GM12878 (cell line): ENCODE data around the gene NOD2. TPM values are rescaled to one million over a fixed set of nuclear protein-coding genes. Genes with fewer than 3 reads are reported as not detected.

Experiments
- ATAC-seq: fragments of 200-7000 bp; cut with Tn5 transposase; 3 replicates; pipeline ENCODE4 v1.9.1; 2020; ENCODE audit warnings: mild to moderate bottlenecking, moderate library complexity
- BruUV-seq: library from RNA; stranded (reverse); fragments of 400-500 nt; replicated peaks from 2 replicates; lab custom pipeline; 2021; lab: Mats Ljungman, UMichigan
- CTCF ChIA-PET: fragments of 300-600 bp; sonication (Branson Sonifier 250); formaldehyde crosslinking; extraction: SDS; loops from one replicate; lab custom pipeline; 2021; ENCODE audit warnings: inconsistent platforms; lab: Yijun Ruan, JAX
- POLR2A ChIA-PET: fragments of 350-600 bp; formaldehyde crosslinking; extraction: SDS; loops from one replicate; lab custom pipeline; 2021; ENCODE audit warnings: inconsistent platforms; lab: Charles Lee
- RAD21 ChIA-PET: fragments of 300-600 bp; sonication (Branson Sonifier 250); formaldehyde crosslinking; loops from one replicate; lab custom pipeline; 2023; ENCODE audit warnings: antibody characterized with exemption; ENCODE audit not compliant: unreplicated experiment; lab: Charles Lee
- SMC1A ChIA-PET: fragments of 300-600 bp; sonication (Branson Sonifier 250); formaldehyde crosslinking; loops from one replicate; lab custom pipeline; 2023; ENCODE audit not compliant: unreplicated experiment, uncharacterized antibody; lab: Charles Lee
- DNase-seq: peaks from one replicate; pipeline ENCODE4 v3.0.0-alpha.2; 2011; ENCODE audit warnings: low read depth, low spot score
- FAIRE-seq: peaks from 3 replicates; lab custom pipeline; 2011; peaks lifted over from hg19 to GRCh38; lab: Jason Lieb, UNC
- H2AFZ ChIP-seq: 2 replicates; pipeline ENCODE4 v1.6.0; 2011; ENCODE audit warnings: low read depth, low read length, control low read depth; ENCODE audit not compliant: control insufficient read depth
- H3K27ac ChIP-seq: 2 replicates; pipeline ENCODE4 v1.5.1; 2011; ENCODE audit warnings: control low read depth; ENCODE audit not compliant: control insufficient read depth, insufficient read depth
- H3K27me3 ChIP-seq, 2 experiments: replicated peaks in 1 of 2; 2 replicates each; pipeline versions ENCODE4 v1.6.0 to v1.6.1; 2011; ENCODE audit warnings: low read length in 1 of 2; ENCODE audit not compliant: control insufficient read depth in 2 of 2, insufficient read depth in 2 of 2
- H3K36me3 ChIP-seq, 2 experiments: 2 replicates each; pipeline ENCODE4 v1.5.1; 2011; ENCODE audit warnings: low read length in 1 of 2; ENCODE audit not compliant: control insufficient read depth in 2 of 2, insufficient read depth in 2 of 2
- H3K4me1 ChIP-seq: 2 replicates; pipeline ENCODE4 v1.6.1; 2011; ENCODE audit warnings: mild to moderate bottlenecking, low read length, moderate library complexity, mixed read lengths; ENCODE audit not compliant: control insufficient read depth, insufficient read depth
- H3K4me2 ChIP-seq: 2 replicates; pipeline ENCODE4 v1.6.0; 2011; ENCODE audit warnings: control low read depth; ENCODE audit not compliant: control insufficient read depth, insufficient read depth
- H3K4me3 ChIP-seq: fragments of 200-600 bp; sonication (generic); 2 replicates; pipeline ENCODE4 v1.5.1; 2016
- H3K79me2 ChIP-seq: 2 replicates; pipeline ENCODE4 v1.6.0; 2011; ENCODE audit warnings: low read length; ENCODE audit not compliant: control insufficient read depth, insufficient read depth
- H3K9ac ChIP-seq: 2 replicates; pipeline ENCODE4 v1.8.0; 2011; ENCODE audit warnings: low read length, control low read depth, mixed read lengths; ENCODE audit not compliant: control insufficient read depth, insufficient read depth
- H3K9me3 ChIP-seq: replicated peaks from 3 replicates; pipeline ENCODE4 v1.5.1; 2011; ENCODE audit warnings: mild to moderate bottlenecking, low read length; ENCODE audit not compliant: control insufficient read depth, insufficient read depth
- H4K20me1 ChIP-seq: 2 replicates; pipeline ENCODE4 v1.6.0; 2011; ENCODE audit not compliant: control insufficient read depth, insufficient read depth
- BMI1 ChIP-seq: fragments of 450-650 bp; IDR thresholded peaks from 2 replicates; pipeline ENCODE4 v1.6.1; 2016; ENCODE audit warnings: mild to moderate bottlenecking, moderate library complexity, borderline replicate concordance
- EGR1 ChIP-seq, 2 experiments: IDR thresholded peaks; 1 replicate in 1 of 2; 2 replicates in 1 of 2; pipeline ENCODE4 v1.6.1; 2011 to 2012; ENCODE audit warnings: low read depth in 2 of 2, low read length in 2 of 2, borderline replicate concordance in 1 of 2, mild to moderate bottlenecking in 1 of 2, moderate library complexity in 1 of 2
- HDAC6 ChIP-seq: fragments of 200-600 bp; sonication (generic); IDR thresholded peaks from one replicate; pipeline ENCODE4 v1.8.0; 2017; ENCODE audit warnings: antibody characterized with exemption; ENCODE audit not compliant: unreplicated experiment
- KLF5 ChIP-seq: fragments of 450-650 bp; IDR thresholded peaks from 2 replicates; pipeline ENCODE4 v1.6.1; 2014; ENCODE audit warnings: mild to moderate bottlenecking; ENCODE audit not compliant: partially characterized antibody
- MTA2 ChIP-seq: fragments of 450-650 bp; IDR thresholded peaks from 2 replicates; pipeline ENCODE4 v1.6.1; 2016; ENCODE audit warnings: low read depth, mild to moderate bottlenecking, moderate library complexity
- MXI1 ChIP-seq: fragments of 150-350 bp; IDR thresholded peaks from 2 replicates; pipeline ENCODE4 v1.6.1; 2011; ENCODE audit warnings: low read depth, mild to moderate bottlenecking, inconsistent platforms, low read length, improper control_type of control experiment
- NRF1 ChIP-seq: conservative IDR thresholded peaks from 2 replicates; pipeline ENCODE4 v1.6.1; 2011; ENCODE audit warnings: mild to moderate bottlenecking, low read depth, low read length, improper control_type of control experiment
- PAX8 ChIP-seq: fragments of 450-650 bp; IDR thresholded peaks from 2 replicates; pipeline ENCODE4 v1.6.1; 2017; ENCODE audit warnings: mild to moderate bottlenecking, moderate library complexity
- PML ChIP-seq: IDR thresholded peaks from 2 replicates; pipeline ENCODE4 v1.6.1; 2012; ENCODE audit warnings: low read length, inconsistent platforms
- RBBP5 ChIP-seq: fragments of 200-600 bp; sonication (generic); conservative IDR thresholded peaks from 2 replicates; pipeline ENCODE4 v1.6.1; 2016
- RCOR1 ChIP-seq: conservative IDR thresholded peaks from 2 replicates; pipeline ENCODE4 v1.6.1; 2012; ENCODE audit warnings: low read depth, low read length, improper control_type of control experiment
- RELA ChIP-seq: fragments of 450-650 bp; IDR thresholded peaks from 2 replicates; pipeline ENCODE4 v1.8.0; 2014; ENCODE audit warnings: borderline replicate concordance; ENCODE audit not compliant: partially characterized antibody
- SUPT20H ChIP-seq: IDR thresholded peaks from 2 replicates; pipeline ENCODE4 v1.6.1; 2011; ENCODE audit warnings: low read depth, mild to moderate bottlenecking, low read length, moderate library complexity, borderline replicate concordance; ENCODE audit not compliant: control insufficient read depth
- USF1 ChIP-seq: IDR thresholded peaks from 2 replicates; pipeline ENCODE4 v1.6.1; 2011; ENCODE audit warnings: borderline replicate concordance, low read depth, mild to moderate bottlenecking, moderate library complexity, mixed read lengths, low read length; ENCODE audit not compliant: insufficient read depth; ENCODE audit errors: extremely low read length
- ZNF24 ChIP-seq: fragments of 450-650 bp; IDR thresholded peaks from 2 replicates; pipeline ENCODE4 v1.6.1; 2017; ENCODE audit warnings: antibody characterized with exemption, mild to moderate bottlenecking
- ZNF622 ChIP-seq: fragments of 450-650 bp; IDR thresholded peaks from 2 replicates; pipeline ENCODE4 v1.6.1; 2017; ENCODE audit warnings: mild to moderate bottlenecking, inconsistent platforms
- ZSCAN29 ChIP-seq: fragments of 450-650 bp; IDR thresholded peaks from 2 replicates; pipeline ENCODE4 v1.6.1; 2017; ENCODE audit warnings: mild to moderate bottlenecking, moderate library complexity
- WGBS: methylation state at CpG from one replicate; pipeline ENCODE4 v1.1.6; 2016; ENCODE audit warnings: low lambda C conversion rate; ENCODE audit not compliant: insufficient replicate concordance, insufficient coverage; ENCODE audit errors: missing lambda C conversion rate; 5-methylcytosine and 5-hydroxymethylcytosine counted together
- in situ Hi-C: fragments of 300-500 bp; cut with MboI; formaldehyde crosslinking; loops from 9 replicates; pipeline ENCODE4 v1.14.3; 2018; ENCODE audit warnings: mixed read lengths
- intact Hi-C: fragments of 100-400 bp; cut with micrococcal nuclease; formaldehyde crosslinking; loops from one replicate; pipeline ENCODE4 v1.14.2; 2022; ENCODE audit not compliant: unreplicated experiment
- polyA plus RNA-seq, 11 experiments: library from polyadenylated mRNA; depleted of rRNA in 4 of 11; unstranded in 6 of 11; stranded (reverse) in 5 of 11; fragments of >200 nt; fragmentation: Nextera tagmentation in 4 of 11; fragmentation: Illumina TruSeq in 1 of 11; extraction: Ambion mirVana in 4 of 11; extraction: Trizol in 1 of 11; gene quantifications; 1 replicate in 1 of 11; 2 replicates in 10 of 11; pipeline versions ENCODE4 v1.2.1 to v1.2.3, GENCODE V29; 2011 to 2016; ENCODE audit warnings: inconsistent platforms in 2 of 11, missing spikeins in 2 of 11, low read depth in 1 of 11
- total RNA-seq, 4 experiments: library from RNA; depleted of rRNA in 3 of 4; stranded (reverse); fragments of >200 nt in 3 of 4; fragmentation: Illumina TruSeq in 1 of 4; extraction: Trizol in 1 of 4; gene quantifications; 2 replicates each; pipeline versions ENCODE4 v1.2.1 to v1.2.3, GENCODE V29; 2013 to 2021

Gene NOD2
- total and polyA plus RNA-seq, 10 of the 15 experiments (the other 5 are each of a cell fraction or from before 2014, with no cell fraction given) = 1.0 to 18.6 (median 6.7) TPM

- Histone ChIP-seq H4K20me1 (no peaks in the 10 kb centered on the region), H2AFZ (no peak overlapping the region), H3K36me3 (no peaks in the 10 kb centered on the region), H3K9ac (no peak overlapping the region), H3K79me2 (no peaks in the 10 kb centered on the region), H3K4me3 (no peak overlapping the region), H3K9me3 (no peaks in the 10 kb centered on the region; the same call in 2 of the 3 replicates), H3K27ac (no peak overlapping the region), H3K4me2 (no peak overlapping the region), H3K4me1 (no peaks in the 10 kb centered on the region), H3K27me3 (no peaks in the 10 kb centered on the region; a peak in 2 of 4 replicates)
- BruUV-seq = no TSS peak
- no peak for FAIRE-seq
- no peak for ATAC-seq
- intact Hi-C loops = no loop called here
- DNase-seq = no peak
- WGBS = 49% methylated on average over 11 of the region's 11 CpGs
- ChIA-PET SMC1A (interaction anchor here (0.7 kb wide), 2 partner anchors 151 to 156 kb away, joined by 3 read pairs; no protein-coding TSS in a partner anchor), CTCF (interaction anchor here (1.0 to 3.5 kb wide), 4 partner anchors 10 to 299 kb away, joined by 3 to 18 read pairs (median 5); no protein-coding TSS in a partner anchor)
- no peak for TF ChIP-seq ZNF24
- no peak for TF ChIP-seq ZNF622
- no peak for TF ChIP-seq ZSCAN29
- TF ChIP-seq USF1 = no peak
- TF ChIP-seq BMI1 = no peak
- TF ChIP-seq MTA2 = no peak
- no peak for TF ChIP-seq PAX8
- no peak for TF ChIP-seq HDAC6
- TF ChIP-seq MXI1 = no peak
- no peak for TF ChIP-seq PML
- no peak for TF ChIP-seq RCOR1
- TF ChIP-seq RBBP5 = no peak
- TF ChIP-seq EGR1 (IDR thresholded peaks at IDR 0.05; ENCODE audit: borderline replicate concordance in 1 of 2, low read depth in 2 of 2, low read length in 2 of 2) = no peak
- no peak for TF ChIP-seq KLF5
- TF ChIP-seq SUPT20H = no peak
- no peak for TF ChIP-seq RELA
- no peak for TF ChIP-seq NRF1
- TF ChIP-seq, all 136 proteins: peak for 0
- in situ Hi-C loops = no loop called here
- POLR2A ChIA-PET = no interaction called here
- RAD21 ChIA-PET = no interaction called here
Observed at GRCh38 chr16:50653633-50654519, 39.5 kb upstream of the NOD2 start.
